T-helper 1 cell (primary cell): ENCODE data around the gene NSD2.
"Not testable (repeated sequence)": the region's sequence is repeated elsewhere in the genome, so short reads cannot be mapped to it uniquely, and the experiment has no call there.

Experiments
- DNase-seq, 5 donors: peaks; one replicate each; pipeline ENCODE4 v3.0.0-alpha.2; 2012 to 2020

The NSD2 gene

DNA sequence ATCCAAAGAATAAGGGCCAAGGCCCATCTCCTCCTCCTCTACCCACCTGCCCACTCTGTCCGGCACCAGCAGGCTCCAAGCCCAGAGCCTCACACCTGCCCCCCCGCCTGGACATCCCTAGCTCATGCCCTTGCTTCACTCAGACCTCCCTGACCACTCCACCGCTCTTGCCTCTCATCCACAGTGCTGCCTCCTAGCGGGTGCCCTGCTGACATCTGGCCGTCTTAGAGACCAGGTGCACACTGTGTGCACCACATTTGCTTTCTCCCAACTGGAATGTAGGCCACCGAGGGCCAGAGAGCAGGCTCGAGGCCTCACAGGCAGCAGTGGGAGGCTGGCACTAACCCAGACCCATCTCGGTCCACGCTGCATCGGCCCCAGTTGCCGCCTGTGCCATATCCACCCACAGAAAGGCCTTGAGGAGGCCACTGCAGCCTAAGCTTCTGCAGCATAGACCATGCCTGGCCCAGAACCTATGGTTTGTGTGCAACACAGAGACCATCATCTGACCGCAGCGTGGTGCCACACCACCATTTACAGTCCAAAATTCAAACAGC, 28.8 kb upstream of the NSD2 start:
- no peak for DNase-seq

DNA sequence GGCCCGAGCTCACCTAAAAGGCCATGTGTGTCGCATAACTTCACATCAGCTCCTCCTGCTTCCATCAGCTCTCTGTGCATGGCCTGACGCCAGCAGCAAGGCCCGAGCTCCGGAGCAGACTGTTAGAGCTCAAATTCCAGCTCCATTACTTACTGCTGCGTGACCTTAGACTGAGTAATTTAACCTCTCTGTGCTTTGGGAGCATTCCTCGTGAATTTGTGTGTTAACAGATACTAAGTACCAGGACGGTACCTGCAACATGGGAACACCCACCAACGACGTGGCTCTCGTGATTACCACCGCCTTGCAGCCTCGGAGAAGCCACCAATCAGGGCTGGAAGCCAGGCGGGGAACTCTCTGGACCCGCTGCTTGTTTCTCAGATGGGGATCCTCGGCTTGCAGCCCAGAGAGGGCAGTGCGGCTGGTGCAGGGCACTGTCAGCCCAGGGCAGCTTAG, 28.2 kb upstream of the NSD2 start:
- DNase-seq: no peak

- DNase-seq: no peak
Measured at GRCh38 chr4:1843852-1844251, 27.3 kb upstream of the NSD2 start.

DNA sequence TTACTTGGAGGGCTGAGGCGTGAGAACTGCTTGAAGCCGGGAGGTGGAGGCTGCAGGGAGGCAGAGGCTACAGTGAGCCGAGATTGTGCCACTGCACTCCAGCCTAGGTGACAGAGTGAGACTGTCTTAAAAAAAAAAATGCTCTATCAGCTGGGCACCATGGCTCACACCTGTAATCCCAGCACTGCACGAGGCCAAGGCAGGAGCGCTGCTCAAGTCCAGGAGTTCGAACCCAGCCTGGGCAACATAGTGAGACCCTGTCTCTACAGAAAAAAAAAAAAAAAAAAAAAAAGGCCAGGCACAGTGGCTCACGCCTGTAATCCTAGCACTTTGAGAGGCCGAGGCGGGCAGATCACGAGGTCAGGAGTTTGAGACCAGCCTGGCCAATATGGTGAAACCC, 26.6 kb upstream of the NSD2 start:
- DNase-seq: not testable (repeated sequence)

- DNase-seq: no peak
Measured at GRCh38 chr4:1846580-1846979, 24.6 kb upstream of the NSD2 start.

DNA sequence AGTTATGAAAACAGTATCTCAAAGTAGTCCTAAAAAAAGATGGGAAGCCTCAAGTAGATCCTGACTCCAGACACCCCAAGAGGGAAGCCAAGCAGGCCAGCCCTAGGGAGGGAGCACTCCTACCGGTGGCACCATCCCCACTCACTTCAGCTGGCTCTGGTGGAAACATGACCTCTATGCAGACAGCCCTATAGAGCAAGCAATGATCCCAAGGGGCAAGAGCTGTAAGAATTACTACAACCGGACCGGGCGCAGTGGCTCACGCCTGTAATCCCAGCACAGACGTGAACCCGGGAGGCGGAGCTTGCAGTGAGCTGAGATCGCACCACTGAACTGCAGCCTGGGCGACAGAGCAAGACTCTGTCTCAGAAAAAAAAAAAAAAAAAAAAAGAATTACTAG, 20.9 kb upstream of the NSD2 start:
- DNase-seq: no peak

DNA sequence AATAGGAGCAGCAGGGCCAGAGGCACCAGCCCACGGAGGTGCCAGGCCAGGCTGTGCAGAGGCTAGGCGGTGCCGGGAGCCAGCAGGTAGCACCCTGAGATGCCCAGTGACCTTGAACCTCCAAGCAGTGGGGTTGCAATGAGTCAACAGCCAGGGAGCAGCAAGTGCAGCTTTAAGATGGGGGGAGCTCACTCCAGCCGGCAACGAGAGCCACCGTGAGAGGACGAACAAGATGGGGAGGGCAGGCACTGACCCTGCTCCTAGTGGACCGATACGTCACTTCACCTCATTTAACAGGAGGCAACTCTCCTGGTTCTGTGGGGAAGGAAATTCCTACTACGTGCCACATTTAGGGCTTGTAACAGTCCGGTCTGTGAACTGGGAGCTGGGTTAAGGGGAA, 20.0 kb upstream of the NSD2 start:
- no peak for DNase-seq

- DNase-seq: no peak
Measured at GRCh38 chr4:1851575-1852410, 19.4 kb upstream of the NSD2 start.

DNA sequence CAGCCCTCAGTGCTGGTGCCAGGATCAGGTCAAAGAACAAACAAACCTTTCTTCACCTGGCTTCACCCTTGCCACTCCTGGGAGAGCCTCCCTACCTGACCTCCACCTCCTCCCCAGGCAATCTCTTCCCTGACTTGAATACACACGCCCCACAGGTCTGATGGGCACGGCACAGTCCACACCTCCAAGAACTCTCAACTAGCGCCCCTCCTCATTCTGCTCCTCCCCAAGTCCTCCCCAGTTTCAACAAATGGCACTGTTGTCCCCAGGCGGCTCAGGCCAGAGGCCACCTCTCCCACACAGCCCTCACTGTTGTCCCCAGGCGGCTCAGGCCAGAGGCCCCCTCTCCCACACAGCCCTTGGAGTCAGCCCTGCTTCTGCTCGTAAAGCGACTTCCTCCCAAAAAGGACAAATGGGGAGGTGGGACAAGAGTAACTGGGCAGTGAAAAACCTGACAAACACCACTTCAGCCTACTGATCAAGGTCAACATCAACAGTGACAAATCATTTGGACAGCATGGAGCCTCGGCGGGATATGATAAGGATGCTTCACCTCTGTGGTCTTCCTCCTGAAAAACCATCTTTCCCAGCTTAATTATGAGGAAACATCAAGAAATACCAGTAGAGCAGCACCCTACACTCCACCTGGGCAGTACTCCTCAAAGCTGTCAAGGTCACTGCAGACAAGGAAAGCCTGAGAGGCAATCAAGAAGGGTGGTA, 18.1 kb upstream of the NSD2 start:
- no peak for DNase-seq

DNA sequence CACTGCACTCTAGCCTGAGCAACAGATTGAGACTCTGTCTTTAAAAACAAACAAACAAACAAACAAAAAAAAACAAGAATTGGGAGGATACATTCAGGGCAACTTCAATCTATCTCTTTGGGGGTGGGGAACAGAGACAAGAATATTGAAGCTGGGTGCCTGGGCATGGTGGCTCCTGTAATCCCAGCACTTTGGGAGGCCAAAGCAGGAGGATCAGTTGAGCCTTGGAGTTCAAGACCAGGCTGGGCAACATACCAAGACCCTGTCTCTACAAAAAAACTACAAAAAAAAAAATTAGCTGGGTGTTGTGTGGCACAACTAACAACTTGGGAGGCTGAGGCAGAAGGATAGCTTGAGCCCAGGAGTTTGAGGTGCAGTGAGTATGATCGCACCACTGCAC, 16.4 kb upstream of the NSD2 start:
- DNase-seq: no peak

- DNase-seq: no peak
Measured at GRCh38 chr4:1855333-1856070, 15.7 kb upstream of the NSD2 start.

DNA sequence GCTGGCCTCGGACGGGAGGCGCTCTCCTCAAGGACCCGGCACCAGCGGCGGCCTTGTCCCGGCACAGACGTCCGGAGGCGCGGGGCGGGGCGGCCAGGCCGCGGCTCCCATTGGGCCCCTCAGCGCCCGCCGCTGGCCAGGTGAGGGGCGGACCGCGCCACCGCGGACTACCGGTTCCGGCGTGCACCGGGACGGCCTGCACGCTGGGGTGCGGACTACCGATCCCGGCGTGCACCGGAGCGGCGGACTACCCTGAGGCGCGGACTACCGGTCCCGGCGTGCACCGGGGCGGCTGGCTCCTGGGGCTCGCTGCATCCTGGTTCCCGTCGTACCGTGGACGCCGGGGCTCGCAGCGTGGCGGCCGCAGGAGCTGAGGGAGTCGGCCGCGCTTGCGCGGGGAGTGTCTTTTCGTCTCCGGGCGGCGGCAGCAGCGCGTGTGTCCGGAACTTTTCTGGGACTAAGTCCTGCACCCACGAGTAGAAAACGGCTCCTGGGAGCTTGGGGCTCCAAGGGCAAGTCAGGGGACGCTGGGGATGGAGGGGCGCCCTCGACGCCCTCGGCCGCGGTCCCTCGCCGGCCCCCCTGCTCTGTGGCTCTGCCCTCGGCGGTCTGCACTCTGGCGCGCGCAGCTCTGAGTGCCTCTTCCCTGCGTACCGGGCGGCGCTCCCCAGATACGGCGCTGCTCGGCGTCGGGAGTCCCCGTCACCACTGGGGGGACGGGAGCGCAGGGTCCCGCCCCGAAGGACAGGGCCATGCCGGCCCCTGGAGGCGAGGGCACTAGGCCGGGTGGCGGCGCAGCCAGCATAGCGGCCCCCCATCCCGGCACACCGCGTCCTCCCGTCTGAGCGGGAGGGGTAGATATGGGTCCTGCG, 14.9 kb upstream of the NSD2 start, which contains the start of gene LETM1:
Gene LETM1 (minus strand): TSS at position 86 of the 872 bp plus-strand sequence. CDS start 206 bp downstream, outside the sequence.
- DNase-seq: peak; percentile 85 to 96 (median 88)

- peak in 1 of 5 donors; percentile 3 for DNase-seq
Measured at GRCh38 chr4:1856943-1857699, 14.1 kb upstream of the NSD2 start.

DNA sequence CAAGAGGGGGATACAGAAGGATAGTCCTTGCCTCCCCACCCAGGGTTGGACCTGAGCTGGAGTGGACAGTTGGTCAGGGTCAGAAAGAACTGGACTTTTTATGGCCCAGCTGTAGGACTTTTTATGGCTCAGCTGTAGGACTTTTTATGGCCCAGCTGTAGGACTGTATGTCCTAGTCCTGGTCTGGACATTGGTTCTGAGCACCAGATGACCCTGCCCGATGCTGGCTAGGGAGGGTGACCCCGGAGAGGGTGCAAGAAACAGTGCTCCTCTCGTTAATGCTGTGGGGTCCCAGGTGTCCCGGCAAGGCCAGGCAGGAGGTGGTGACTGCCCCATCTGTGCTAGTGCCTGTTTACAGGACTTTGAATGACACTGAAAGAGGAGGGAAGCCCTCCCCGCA, 13.3 kb upstream of the NSD2 start:
- no peak for DNase-seq

DNA sequence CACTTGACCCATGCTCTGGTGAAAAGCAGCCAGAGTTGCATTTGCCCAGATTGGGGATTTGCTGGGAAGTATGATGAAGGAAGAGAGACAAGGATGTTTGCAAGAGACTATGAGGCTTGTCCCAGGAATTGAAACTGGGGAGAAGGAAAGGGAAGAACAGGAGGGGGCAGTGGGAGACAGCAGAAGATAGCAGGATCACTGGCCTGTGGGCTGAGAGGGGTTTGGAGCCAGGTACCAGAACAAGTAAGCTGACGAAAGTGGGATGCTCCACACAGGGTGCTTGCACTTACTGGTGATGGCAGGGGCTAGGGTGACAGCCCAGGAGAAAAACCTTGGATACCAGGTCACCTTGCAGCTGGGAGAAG, 11.8 kb upstream of the NSD2 start:
- no peak for DNase-seq

DNA sequence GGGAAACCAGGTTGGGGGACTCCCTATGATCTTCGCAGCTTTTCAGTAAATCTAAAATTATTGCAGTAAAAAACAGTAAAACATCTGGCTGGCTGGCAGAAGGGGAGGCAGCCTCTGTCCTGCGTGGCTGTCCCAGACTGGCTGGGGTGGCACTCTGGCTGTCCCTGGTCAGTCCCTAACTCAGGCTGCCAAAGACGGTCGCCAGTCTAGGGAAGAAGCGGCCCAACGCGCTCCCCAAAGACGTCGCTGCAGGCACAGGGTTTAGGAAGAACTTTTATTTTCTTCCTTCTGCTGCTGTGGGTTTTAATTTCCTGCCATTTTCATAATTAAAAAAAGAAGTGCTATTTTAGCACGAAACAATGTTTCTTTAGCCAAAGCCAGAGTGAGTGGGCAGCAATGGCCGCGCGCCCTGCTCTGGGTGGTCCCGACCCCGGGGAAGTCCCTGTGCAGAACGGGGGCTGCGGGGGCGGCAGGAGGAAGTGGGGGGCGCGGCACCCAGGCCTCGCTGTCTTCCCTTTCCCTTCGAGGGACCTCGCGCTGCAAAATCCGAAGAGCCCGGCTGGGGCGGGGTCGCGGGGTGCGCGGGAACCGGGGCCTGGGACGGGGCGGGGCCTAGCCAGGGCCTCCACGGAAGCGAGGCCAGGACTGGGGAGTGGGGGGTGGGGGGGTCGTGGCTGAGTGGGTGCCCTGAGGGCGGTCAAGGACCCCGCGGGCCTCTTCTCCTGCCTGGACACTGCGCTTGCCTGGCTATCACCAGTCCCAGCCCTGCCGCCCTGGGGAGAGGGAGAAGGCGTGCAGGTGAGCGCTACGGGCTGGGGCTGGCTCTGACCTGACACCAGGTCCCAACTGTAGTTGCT, 8.9 kb upstream of the NSD2 start:
- DNase-seq: peak in 1 of 5 donors; percentile 25

DNA sequence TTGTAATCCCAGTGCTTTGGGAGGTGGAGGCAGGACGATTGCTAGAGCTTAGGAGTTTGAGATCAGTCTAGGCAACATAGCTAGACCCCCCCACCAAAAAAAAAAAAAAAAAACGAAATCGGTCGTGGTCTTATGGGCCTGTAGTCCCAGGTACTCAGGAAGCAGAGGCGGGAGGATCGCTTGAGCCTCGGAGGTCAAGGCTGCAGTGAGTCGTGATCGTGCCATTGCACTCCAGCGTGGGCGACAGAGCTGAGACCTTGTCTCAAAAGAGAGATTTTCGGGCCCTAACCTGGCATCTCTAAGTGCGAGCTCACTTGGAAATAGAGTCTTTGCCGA, 8.3 kb upstream of the NSD2 start:
- no peak for DNase-seq

- no peak for DNase-seq
Measured at GRCh38 chr4:1863297-1864033, 7.7 kb upstream of the NSD2 start.
